SW480 (cell line): ENCODE measurements around the gene RSPH9.
"Not testable (repeated sequence)": the region's sequence is repeated elsewhere in the genome, so short reads cannot be mapped to it uniquely, and the experiment has no call there.

ENCODE experiments used
- DNase-seq: peaks from one replicate; pipeline ENCODE4 v3.0.0-alpha.2; 2016; ENCODE audit warnings: low spot score

The RSPH9 gene

GRCh38 chr6:43629104-43629504 is 15.7 kb upstream of the RSPH9 start, which contains the start of gene GTPBP2:
Gene GTPBP2, minus strand, starts transcription at chr6:43629264. Its CDS starts 102 bp downstream, at chr6:43629162.
- peak; percentile 97 for DNase-seq

GRCh38 chr6:43629505-43630300 is 15.1 kb upstream of the RSPH9 start:
- DNase-seq: peak; percentile 95

DNA sequence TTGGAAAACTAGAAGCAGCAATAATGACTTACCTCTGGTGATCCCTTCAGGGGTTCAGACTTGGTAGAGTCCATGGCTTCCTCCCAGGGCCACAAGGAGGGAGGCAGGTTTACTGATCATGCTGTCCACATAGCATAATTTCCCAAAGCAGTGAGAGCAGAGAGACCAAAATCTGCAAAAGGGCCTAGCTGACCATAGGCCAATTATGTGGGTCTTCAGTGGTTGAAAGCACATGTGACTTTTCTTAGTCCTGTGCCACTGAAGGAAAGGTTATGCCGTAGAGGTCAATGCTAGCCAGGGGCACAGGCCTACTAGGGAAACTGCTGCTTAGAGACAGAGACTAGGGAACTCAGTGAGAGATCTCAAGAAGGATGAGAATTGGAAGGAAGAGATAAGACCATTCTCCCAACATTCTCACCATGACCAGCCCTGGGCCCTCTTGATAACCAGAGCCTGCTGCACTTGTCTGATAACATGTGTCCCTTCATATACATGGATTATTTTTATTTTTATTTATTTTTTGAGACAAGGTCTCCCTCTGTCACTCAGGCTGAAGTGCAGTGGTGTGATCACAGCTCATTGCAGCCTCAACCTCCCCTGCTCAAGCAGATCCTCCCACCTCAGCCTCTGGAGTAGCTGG is 13.7 kb upstream of the RSPH9 start:
- no peak for DNase-seq

DNA sequence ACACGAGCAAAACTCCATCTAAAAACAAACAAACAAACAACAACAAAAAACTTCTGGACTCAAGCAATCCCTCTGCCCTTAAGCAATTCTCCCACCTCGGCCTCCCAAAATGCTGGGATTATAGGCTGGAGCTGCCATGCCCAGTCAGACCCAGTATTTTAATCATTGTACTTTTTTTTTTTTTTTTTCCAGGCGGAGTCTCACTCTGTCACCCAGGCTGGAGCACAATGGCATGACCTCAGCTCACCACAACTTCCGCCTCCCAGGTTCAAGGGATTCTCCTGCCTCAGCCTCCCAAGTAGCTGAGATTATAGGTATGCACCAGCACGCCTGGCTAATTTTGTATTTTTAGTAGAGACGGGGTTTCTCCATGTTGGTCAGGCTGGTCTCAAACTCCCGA is 11.8 kb upstream of the RSPH9 start:
- DNase-seq: not testable (repeated sequence)

- DNase-seq: no peak
Measured at GRCh38 chr6:43634702-43635303, 10.0 kb upstream of the RSPH9 start.

GRCh38 chr6:43635387-43636307 is 9.2 kb upstream of the RSPH9 start, which contains the start of gene MAD2L1BP:
Gene MAD2L1BP, plus strand, starts transcription at chr6:43635840. Its CDS starts 36 bp downstream, at chr6:43635876.
- DNase-seq: peak; percentile 65

GRCh38 chr6:43636308-43636659 is 8.6 kb upstream of the RSPH9 start:
- no peak for DNase-seq

- no peak for DNase-seq
Measured at GRCh38 chr6:43639984-43640800, 4.6 kb upstream of the RSPH9 start.

GRCh38 chr6:43645613-43645964 is 753 bp downstream of the RSPH9 start:
- DNase-seq: no peak

DNA sequence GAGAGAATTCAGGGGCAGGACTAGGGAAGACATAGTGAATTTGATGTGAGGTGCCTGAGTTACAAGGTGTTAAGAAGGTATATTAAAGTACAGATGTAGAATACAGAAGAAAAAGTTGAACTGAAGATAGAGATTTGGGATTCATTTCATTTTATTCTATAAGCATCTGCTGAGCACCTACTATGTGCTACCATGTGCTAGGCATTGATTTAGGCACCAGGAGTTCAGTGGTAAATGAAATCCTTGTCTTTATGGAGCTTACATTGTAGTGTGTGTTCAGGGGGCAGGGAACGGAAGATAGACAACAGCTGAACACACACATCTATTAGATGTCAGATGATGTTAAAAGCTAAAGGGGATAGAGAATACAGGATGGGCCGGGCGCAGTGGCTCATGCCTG is 2.8 kb downstream of the RSPH9 start:
- DNase-seq: no peak

DNA sequence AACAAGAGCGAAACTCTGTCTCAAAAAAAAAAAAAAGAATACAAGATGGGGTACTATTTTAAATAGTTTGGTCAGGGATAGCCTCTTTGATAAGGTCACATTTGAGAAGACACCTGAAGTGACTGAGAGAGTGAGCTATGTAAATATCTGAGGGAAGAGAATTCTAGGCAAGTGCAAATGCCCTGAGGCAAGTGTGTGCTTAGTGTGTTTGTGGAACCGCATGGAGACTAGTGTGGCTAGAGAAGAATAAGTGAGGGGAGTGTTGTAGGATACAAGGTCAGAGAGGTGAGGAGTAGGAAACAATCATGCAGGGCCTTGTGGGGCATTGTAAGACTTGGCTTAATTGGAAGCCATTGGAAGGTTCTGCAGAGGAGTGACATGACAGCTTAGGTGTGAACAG is 3.4 kb downstream of the RSPH9 start:
- no peak for DNase-seq

GRCh38 chr6:43652822-43653221 is 8.0 kb downstream of the RSPH9 start:
- not testable (repeated sequence) for DNase-seq

- no peak for DNase-seq
Measured at GRCh38 chr6:43657221-43657802, 12.5 kb downstream of the RSPH9 start.

GRCh38 chr6:43658161-43658560 is 13.3 kb downstream of the RSPH9 start:
- no peak for DNase-seq

DNA sequence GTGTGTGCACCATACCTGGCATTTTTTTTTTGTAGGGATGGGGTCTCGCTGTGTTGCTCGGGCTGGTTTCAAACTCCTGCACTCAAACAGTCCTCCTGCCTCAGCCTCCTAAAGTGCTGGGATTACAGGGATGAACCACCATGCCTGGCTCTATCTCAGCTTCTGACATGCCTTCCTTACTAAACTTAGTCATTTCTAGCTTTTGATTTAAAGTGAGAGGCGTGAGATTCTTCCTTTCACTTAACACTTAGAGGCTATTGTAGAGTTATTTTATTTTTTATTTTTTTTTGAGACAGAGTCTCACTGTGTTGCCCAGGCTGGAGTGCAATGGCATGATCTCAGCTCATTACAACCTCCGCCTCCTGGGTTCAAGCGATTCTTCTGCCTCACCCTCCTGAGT is 18.1 kb downstream of the RSPH9 start:
- DNase-seq: not testable (repeated sequence)

- DNase-seq: peak; percentile 60
Measured at GRCh38 chr6:43665376-43665775, 20.5 kb downstream of the RSPH9 start.

DNA sequence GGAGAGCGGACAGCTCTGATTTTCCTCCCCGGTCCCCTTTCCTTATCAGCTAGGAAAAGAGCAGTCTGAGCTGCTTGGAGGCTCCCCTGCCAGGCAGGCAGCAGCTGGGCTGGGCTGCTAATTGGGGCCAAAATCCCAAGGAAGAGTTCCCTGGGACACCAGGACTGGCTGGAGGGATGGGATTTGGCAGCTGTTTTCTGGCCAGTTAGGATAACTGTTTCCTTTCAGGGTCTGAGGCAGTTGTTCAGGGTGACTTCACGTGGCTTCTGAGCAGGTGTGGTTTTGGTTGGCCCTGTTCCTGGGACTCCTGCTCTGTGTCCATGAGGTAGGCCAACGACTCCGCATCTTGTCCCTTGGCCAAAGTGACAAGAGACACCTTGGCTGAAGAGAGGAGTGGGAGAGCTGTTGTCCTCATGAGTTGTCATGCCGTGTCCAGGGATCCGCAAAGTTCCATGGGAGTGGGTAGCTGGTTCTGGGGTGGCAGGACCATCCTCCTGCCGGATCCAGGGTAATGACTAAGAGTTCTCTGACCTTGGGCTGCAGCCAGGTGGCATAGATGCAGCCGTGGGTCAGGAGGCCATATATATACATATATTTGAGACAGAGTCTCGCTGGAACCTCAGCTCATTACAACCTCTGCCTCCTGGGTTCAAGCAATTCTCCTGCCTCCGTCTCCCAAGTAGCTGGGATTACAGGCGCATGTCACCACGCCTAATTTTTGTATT is 21.5 kb downstream of the RSPH9 start:
- no peak for DNase-seq

- peak; percentile 46 for DNase-seq
Measured at GRCh38 chr6:43667245-43668150, 22.7 kb downstream of the RSPH9 start.
